H1 (cell line): Measurements from ENCODE around the gene RIPPLY3. TPM values are rescaled to one million over a fixed set of nuclear protein-coding genes. Genes with fewer than 3 reads are reported as not detected.
A peak's percentile ranks its signal among the peaks of the same experiment; 100 is the strongest.

Experiments used
- CTCF ChIA-PET: fragments of 300-600 bp; sonication (Branson Sonifier 250); formaldehyde crosslinking; loops from one replicate; lab custom pipeline; 2021; ENCODE audit not compliant: partially characterized antibody; lab: Charles Lee
- POLR2A ChIA-PET: fragments of 300-600 bp; sonication (Branson Sonifier 250); formaldehyde crosslinking; loops from one replicate; lab custom pipeline; 2021; ENCODE audit warnings: inconsistent platforms; ENCODE audit not compliant: partially characterized antibody; lab: Charles Lee
- DNase-seq, 2 experiments: peaks; one replicate each; pipeline versions ENCODE4 v3.0.0 to v3.0.0-alpha.2; 2010 to 2022; ENCODE audit warnings: low spot score in 2 of 2, low read depth in 1 of 2, mixed read lengths in 1 of 2
- FAIRE-seq: peaks from 2 replicates; lab custom pipeline; 2011; peaks lifted over from hg19 to GRCh38; lab: Jason Lieb, UNC
- H2AFZ ChIP-seq: 2 replicates; pipeline ENCODE4 v1.8.1; 2012; ENCODE audit warnings: low read length, inconsistent platforms
- H2AK5ac ChIP-seq: 2 replicates; pipeline ENCODE4 v1.6.1; 2013; ENCODE audit warnings: low read depth, low read length
- H2BK120ac ChIP-seq: replicated peaks from 2 replicates; pipeline ENCODE3; 2013; ENCODE audit warnings: low read depth, low read length, inconsistent platforms
- H2BK12ac ChIP-seq: 2 replicates; pipeline ENCODE4 v1.6.1; 2013; ENCODE audit warnings: low read depth, low read length
- H2BK15ac ChIP-seq: 2 replicates; pipeline ENCODE4 v1.6.1; 2013; ENCODE audit warnings: low read length
- H2BK20ac ChIP-seq: 2 replicates; pipeline ENCODE4 v1.6.1; 2013; ENCODE audit warnings: low read length
- H2BK5ac ChIP-seq: 2 replicates; pipeline ENCODE4 v1.6.1; 2013; ENCODE audit warnings: low read depth, low read length
- H3K14ac ChIP-seq: 2 replicates; pipeline ENCODE4 v1.6.1; 2013; ENCODE audit warnings: inconsistent platforms; ENCODE audit not compliant: insufficient read length
- H3K18ac ChIP-seq: 2 replicates; pipeline ENCODE4 v1.6.1; 2013; ENCODE audit warnings: low read length; ENCODE audit errors: extremely low read depth
- H3K23ac ChIP-seq: 2 replicates; pipeline ENCODE4 v1.6.1; 2013; ENCODE audit warnings: inconsistent platforms; ENCODE audit not compliant: insufficient read length
- H3K23me2 ChIP-seq: 2 replicates; pipeline ENCODE4 v1.6.1; 2013; ENCODE audit warnings: low read depth, low read length
- H3K27ac ChIP-seq: 2 replicates; pipeline ENCODE4 v1.6.1; 2011; ENCODE audit warnings: low read depth, low read length, inconsistent platforms
- H3K27me3 ChIP-seq, 4 experiments: replicated peaks in 1 of 4; 1 replicate in 1 of 4; 2 replicates in 3 of 4; pipeline versions ENCODE4 v1.6.1 to v1.8.1; 2011 to 2013; ENCODE audit warnings: low read length in 3 of 4, mild to moderate bottlenecking in 3 of 4, inconsistent platforms in 2 of 4, mixed read lengths in 2 of 4, moderate library complexity in 1 of 4; ENCODE audit not compliant: control insufficient read depth in 3 of 4, insufficient read depth in 3 of 4; ENCODE audit errors: extremely low read depth in 1 of 4
- H3K36me3 ChIP-seq, 4 experiments: 2 replicates each; pipeline versions ENCODE4 v1.6.1 to v1.8.1; 2011 to 2013; ENCODE audit warnings: mild to moderate bottlenecking in 4 of 4, low read length in 3 of 4, moderate library complexity in 2 of 4, control low read depth in 1 of 4, inconsistent platforms in 1 of 4; ENCODE audit not compliant: insufficient read depth in 4 of 4, control insufficient read depth in 2 of 4
- H3K4ac ChIP-seq: replicated peaks from 2 replicates; pipeline ENCODE3; 2013; ENCODE audit warnings: low read length, low read depth, mixed read lengths, inconsistent platforms; ENCODE audit not compliant: insufficient read length
- H3K4me1 ChIP-seq, 4 experiments: replicated peaks in 1 of 4; 1 replicate in 1 of 4; 2 replicates in 3 of 4; pipeline versions ENCODE4 v1.6.1 to v1.8.1; 2011 to 2013; ENCODE audit warnings: low read length in 3 of 4, inconsistent platforms in 2 of 4, mixed read lengths in 1 of 4; ENCODE audit not compliant: insufficient read depth in 4 of 4, control insufficient read depth in 3 of 4
- H3K4me2 ChIP-seq, 2 experiments: 2 replicates each; pipeline versions ENCODE4 v1.6.1 to v1.8.1; 2011 to 2013; ENCODE audit warnings: low read depth in 2 of 2, low read length in 2 of 2, control low read depth in 1 of 2, inconsistent platforms in 1 of 2, mild to moderate bottlenecking in 1 of 2; ENCODE audit not compliant: insufficient read depth in 1 of 2
- H3K4me3 ChIP-seq, 4 experiments: fragments of 200-600, 300-600 bp in 1 of 4; sonication (generic), shearing (Covaris generic), sonication (Bioruptor Twin) in 1 of 4; 2 replicates each; pipeline versions ENCODE4 v1.5.1 to v1.8.1; 2011 to 2016; ENCODE audit warnings: low read length in 4 of 4, low read depth in 3 of 4, control low read depth in 2 of 4, inconsistent platforms in 2 of 4, mild to moderate bottlenecking in 2 of 4, mixed read lengths in 1 of 4, moderate library complexity in 1 of 4; ENCODE audit not compliant: insufficient read depth in 2 of 4; ENCODE audit errors: extremely low read depth in 1 of 4
- H3K56ac ChIP-seq: replicated peaks from 2 replicates; pipeline ENCODE3; 2013; ENCODE audit warnings: low read depth, mild to moderate bottlenecking, mixed read lengths, low read length, inconsistent platforms; ENCODE audit not compliant: insufficient read length
- H3K79me1 ChIP-seq: 2 replicates; pipeline ENCODE4 v1.6.1; 2013; ENCODE audit warnings: low read depth, low read length, control low read depth
- H3K79me2 ChIP-seq, 2 experiments: 2 replicates each; pipeline versions ENCODE4 v1.6.1 to v1.8.1; 2012 to 2013; ENCODE audit warnings: low read length in 2 of 2, mild to moderate bottlenecking in 2 of 2, inconsistent platforms in 1 of 2; ENCODE audit not compliant: insufficient read depth in 2 of 2, control insufficient read depth in 1 of 2
- H3K9ac ChIP-seq, 4 experiments: replicated peaks in 1 of 4; 1 replicate in 1 of 4; 2 replicates in 3 of 4; pipeline versions ENCODE4 v1.6.1 to v1.8.1; 2011 to 2013; ENCODE audit warnings: low read depth in 3 of 4, low read length in 3 of 4, control low read depth in 2 of 4, mild to moderate bottlenecking in 2 of 4, moderate library complexity in 2 of 4, inconsistent platforms in 1 of 4; ENCODE audit errors: extremely low read depth in 1 of 4
- H3K9me3 ChIP-seq, 2 experiments: 2 replicates each; pipeline versions ENCODE4 v1.6.1 to v1.8.1; 2012 to 2013; ENCODE audit warnings: mild to moderate bottlenecking in 2 of 2, moderate library complexity in 2 of 2, control low read depth in 1 of 2, inconsistent platforms in 1 of 2, low read depth in 1 of 2, low read length in 1 of 2, mixed read lengths in 1 of 2; ENCODE audit not compliant: insufficient read depth in 2 of 2
- H4K20me1 ChIP-seq, 2 experiments: replicated peaks in 1 of 2; 2 replicates each; pipeline versions ENCODE3 to v1.8.1; 2011 to 2013; ENCODE audit warnings: inconsistent platforms in 2 of 2, low read length in 2 of 2, mild to moderate bottlenecking in 1 of 2; ENCODE audit not compliant: insufficient read depth in 2 of 2, control insufficient read depth in 1 of 2
- H4K5ac ChIP-seq: 2 replicates; pipeline ENCODE4 v1.6.1; 2013; ENCODE audit warnings: low read length, low read depth, mixed read lengths, inconsistent platforms; ENCODE audit not compliant: insufficient read length
- H4K8ac ChIP-seq: 2 replicates; pipeline ENCODE4 v1.8.0; 2013; ENCODE audit warnings: mild to moderate bottlenecking, moderate library complexity, low read length, inconsistent platforms; ENCODE audit not compliant: insufficient read depth; ENCODE audit errors: extremely low read depth
- H4K91ac ChIP-seq: replicated peaks from 2 replicates; pipeline ENCODE3; 2013; ENCODE audit warnings: low read length, mixed read lengths, inconsistent platforms; ENCODE audit not compliant: insufficient read length
- BCL11A ChIP-seq, 2 experiments: IDR thresholded peaks; one replicate each; pipeline ENCODE4 v1.6.1; 2011; ENCODE audit warnings: low read depth in 2 of 2, low read length in 2 of 2, mild to moderate bottlenecking in 2 of 2
- GTF2F1 ChIP-seq: IDR thresholded peaks from 2 replicates; pipeline ENCODE4 v1.6.1; 2012; ENCODE audit warnings: low read depth, low read length, improper control_type of control experiment, borderline replicate concordance
- KDM1A ChIP-seq: fragments of 200-600, 300-600 bp; sonication (generic); IDR thresholded peaks from 2 replicates; pipeline ENCODE4 v1.7.1; 2016; ENCODE audit warnings: mild to moderate bottlenecking, low read length, borderline replicate concordance
- MAX ChIP-seq: IDR thresholded peaks from 2 replicates; pipeline ENCODE4 v1.6.1; 2012; ENCODE audit warnings: inconsistent platforms
- PHF8 ChIP-seq: fragments of 200-600 bp; sonication (generic); conservative IDR thresholded peaks from 2 replicates; pipeline ENCODE4 v1.7.1; 2012; ENCODE audit warnings: low read depth, mild to moderate bottlenecking, inconsistent platforms, low read length, moderate library complexity
- ZNF274 ChIP-seq: IDR thresholded peaks from 2 replicates; pipeline ENCODE4 v1.7.0; 2012; ENCODE audit warnings: low read length, borderline replicate concordance; ENCODE audit errors: extremely low read depth
- WGBS, 2 experiments: shearing (Covaris generic) in 1 of 2; methylation state at CpG; one replicate each; pipeline versions ENCODE4 v1.1.6 to v1.1.7; 2013 to 2015; ENCODE audit warnings: low lambda C conversion rate in 2 of 2, mixed read lengths in 2 of 2, inconsistent platforms in 1 of 2, low coverage in 1 of 2, missing lambda C conversion rate in 1 of 2; ENCODE audit not compliant: insufficient replicate concordance in 2 of 2, insufficient coverage in 1 of 2, insufficient read length in 1 of 2; ENCODE audit errors: extremely low coverage in 1 of 2, missing lambda C conversion rate in 1 of 2; 5-methylcytosine and 5-hydroxymethylcytosine counted together
- polyA plus RNA-seq, 7 experiments: library from polyadenylated mRNA; depleted of rRNA in 3 of 7; stranded (reverse) in 5 of 7; unstranded in 2 of 7; fragments of >200 nt in 5 of 7; fragments of 200-250 nt in 2 of 7; gene quantifications; 1 replicate in 5 of 7; 2 replicates in 1 of 7; 4 replicates in 1 of 7; pipeline versions ENCODE4 v1.2.1 to v1.2.3, GENCODE V29; 2011 to 2013; ENCODE audit warnings: missing spikeins in 2 of 7, mixed read lengths in 2 of 7
- total RNA-seq: library from RNA; stranded (reverse); fragmentation: NEBNext Ultra II Directional; extraction: Animal tissue kit (Norgen Biotek cat#: 25700); gene quantifications from 2 replicates; pipeline ENCODE4 v1.2.1, GENCODE V29; 2021
- TF ChIP-seq, protein P1 (sequence below): IDR thresholded peaks from 2 replicates; pipeline ENCODE4 v1.6.1; 2012; ENCODE audit warnings: inconsistent platforms
- TF ChIP-seq, protein P2 (sequence below): IDR thresholded peaks from 2 replicates; pipeline ENCODE4 v1.6.1; 2012; ENCODE audit warnings: low read length, inconsistent platforms

The RIPPLY3 gene
- total and polyA plus RNA-seq, 2 of the 8 experiments (the other 6 are each of a cell fraction or from before 2014, with no cell fraction given) = 2.0 to 2.2 TPM

GRCh38 chr21:36994501-36995158, 11.9 kb upstream of the RIPPLY3 start:
- Histone ChIP-seq H4K91ac (no peak overlapping the region), H4K5ac (no peak overlapping the region), H4K20me1 (no peaks in the 10 kb centered on the region), H3K18ac (peak overlapping the region; percentile 53), H4K8ac (peak overlapping the region; percentile 31; the same call in 1 of the 2 replicates), H3K56ac (no peak overlapping the region), H3K14ac (no peak overlapping the region), H3K23me2 (peaks cover 12% of the 10 kb centered on the region), H3K27me3 (peaks cover 0 to 3% (median 0%) of the 10 kb centered on the region in 4 experiments; a peak in 2 of 7 replicates), H3K79me1 (no peaks in the 10 kb centered on the region), H2BK120ac (no peak overlapping the region), H3K23ac (no peak overlapping the region), H3K4me2 (peak overlapping the region; percentile 66 to 76; a peak in 3 of 4 replicates), H3K9ac (peak overlapping the region in 2 of 4 experiments; percentile 35 to 38; a peak in 4 of 7 replicates), H3K4me3 (peak overlapping the region; percentile 30 to 58 (median 44); a peak in 7 of 8 replicates), H2BK5ac (0 out of 2 replicates have a peak overlapping the region, but pooled peaks have one; percentile 5), H3K9me3 (no peaks in the 10 kb centered on the region), H3K4me1 (peaks cover 3 to 16% (median 6%) of the 10 kb centered on the region in 4 experiments), H2AK5ac (no peak overlapping the region), H3K79me2 (no peaks in the 10 kb centered on the region), H3K36me3 (no peaks in the 10 kb centered on the region), H3K4ac (no peak overlapping the region), H2BK15ac (no peak overlapping the region), H3K27ac (no peak overlapping the region), H2BK20ac (no peak overlapping the region), H2BK12ac (0 out of 2 replicates have a peak overlapping the region, but pooled peaks have one; percentile 60), H2AFZ (peak overlapping the region; percentile 63; the same call in 1 of the 2 replicates)
- 27% methylated on average over 22 of the region's 38 CpGs; no CpG with 5 or more reads in 1 of the 2 experiments for WGBS, 2 experiments
- DNase-seq (peak in 1 of 2 experiments; percentile 81), FAIRE-seq (no peak)
- ChIA-PET CTCF (interaction anchor here (2.2 to 8.6 kb wide), 3 partner anchors 10 to 17 kb away, joined by 7 to 89 read pairs (median 10); no protein-coding TSS in a partner anchor), POLR2A (interaction anchor here (1.1 to 1.3 kb wide), 2 partner anchors 11 to 78 kb away, joined by 3 to 4 read pairs; no protein-coding TSS in a partner anchor)
- TF ChIP-seq MAX = peak; percentile 36; the same call in 1 of the 2 replicates
- TF ChIP-seq ZNF274 = no peak
- TF ChIP-seq, protein P1, sequence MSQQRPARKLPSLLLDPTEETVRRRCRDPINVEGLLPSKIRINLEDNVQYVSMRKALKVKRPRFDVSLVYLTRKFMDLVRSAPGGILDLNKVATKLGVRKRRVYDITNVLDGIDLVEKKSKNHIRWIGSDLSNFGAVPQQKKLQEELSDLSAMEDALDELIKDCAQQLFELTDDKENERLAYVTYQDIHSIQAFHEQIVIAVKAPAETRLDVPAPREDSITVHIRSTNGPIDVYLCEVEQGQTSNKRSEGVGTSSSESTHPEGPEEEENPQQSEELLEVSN = peak; percentile 50; the same call in 1 of the 2 replicates
- TF ChIP-seq, protein P2, sequence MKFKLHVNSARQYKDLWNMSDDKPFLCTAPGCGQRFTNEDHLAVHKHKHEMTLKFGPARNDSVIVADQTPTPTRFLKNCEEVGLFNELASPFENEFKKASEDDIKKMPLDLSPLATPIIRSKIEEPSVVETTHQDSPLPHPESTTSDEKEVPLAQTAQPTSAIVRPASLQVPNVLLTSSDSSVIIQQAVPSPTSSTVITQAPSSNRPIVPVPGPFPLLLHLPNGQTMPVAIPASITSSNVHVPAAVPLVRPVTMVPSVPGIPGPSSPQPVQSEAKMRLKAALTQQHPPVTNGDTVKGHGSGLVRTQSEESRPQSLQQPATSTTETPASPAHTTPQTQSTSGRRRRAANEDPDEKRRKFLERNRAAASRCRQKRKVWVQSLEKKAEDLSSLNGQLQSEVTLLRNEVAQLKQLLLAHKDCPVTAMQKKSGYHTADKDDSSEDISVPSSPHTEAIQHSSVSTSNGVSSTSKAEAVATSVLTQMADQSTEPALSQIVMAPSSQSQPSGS = no peak
- no peak for TF ChIP-seq GTF2F1
- TF ChIP-seq KDM1A = peak; percentile 35; the same call in 1 of the 2 replicates
- peak; percentile 16; the same call in 1 of the 2 replicates for TF ChIP-seq PHF8
- TF ChIP-seq BCL11A (IDR thresholded peaks at IDR 0.05; ENCODE audit: low read depth in 2 of 2, low read length in 2 of 2) = no peak
